NOMO-1 treated with dmso at 0.1 percent for 144 hours (cell line): ENCODE data around the gene COL18A1.
"Not testable (repeated sequence)": the region's sequence is repeated elsewhere in the genome, so short reads cannot be mapped to it uniquely, and the experiment has no call there.

Source experiments
- DNase-seq: peaks from one replicate; lab custom pipeline; 2025; ENCODE audit not compliant: unreplicated experiment; lab: John Stamatoyannopoulos, UW

COL18A1 gene

GRCh38 chr21:45366931-45367401 is 38.0 kb upstream of the COL18A1 start:
- DNase-seq, result no peak

GRCh38 chr21:45367402-45368351 is 37.3 kb upstream of the COL18A1 start:
- DNase-seq, result no peak

- not testable (repeated sequence) for DNase-seq
These were observed 35.9 kb upstream of the COL18A1 start for GRCh38 chr21:45369018-45369417.

- no peak for DNase-seq
These were observed 34.4 kb upstream of the COL18A1 start for GRCh38 chr21:45370575-45370974.

GRCh38 chr21:45371081-45371480 is 33.9 kb upstream of the COL18A1 start:
- no peak for DNase-seq

- DNase-seq, result no peak
These were observed 33.3 kb upstream of the COL18A1 start for GRCh38 chr21:45371655-45372054.

GRCh38 chr21:45372732-45373355 is 32.1 kb upstream of the COL18A1 start:
- no peak for DNase-seq

GRCh38 chr21:45373991-45374816 is 30.8 kb upstream of the COL18A1 start:
- no peak for DNase-seq

GRCh38 chr21:45374826-45375455 is 30.0 kb upstream of the COL18A1 start:
- DNase-seq, result no peak

GRCh38 chr21:45376459-45377324 is 28.3 kb upstream of the COL18A1 start:
- no peak for DNase-seq

GRCh38 chr21:45377325-45377709 is 27.6 kb upstream of the COL18A1 start:
- DNase-seq, result no peak

GRCh38 chr21:45377866-45378257 is 27.1 kb upstream of the COL18A1 start:
- no peak for DNase-seq

GRCh38 chr21:45378258-45378966 is 26.6 kb upstream of the COL18A1 start:
- no peak for DNase-seq

- DNase-seq, result no peak
These were observed 25.6 kb upstream of the COL18A1 start for GRCh38 chr21:45379171-45379900.

- DNase-seq, result no peak
These were observed 25.0 kb upstream of the COL18A1 start for GRCh38 chr21:45379901-45380330.

GRCh38 chr21:45380566-45380965 is 24.4 kb upstream of the COL18A1 start:
- DNase-seq, result no peak

- DNase-seq, result no peak
These were observed 23.8 kb upstream of the COL18A1 start for GRCh38 chr21:45381036-45381787.
